ENCODE measurements around the gene GPRIN3. TPM values are rescaled to one million over a fixed set of nuclear protein-coding genes. Genes with fewer than 3 reads are reported as not detected.
"Not testable (repeated sequence)": the region's sequence is repeated elsewhere in the genome, so short reads cannot be mapped to it uniquely, and the experiment has no call there.

Gene GPRIN3
- total RNA-seq, 2 experiments from 2014 or later: 9.2 to 9.4 TPM

DNA sequence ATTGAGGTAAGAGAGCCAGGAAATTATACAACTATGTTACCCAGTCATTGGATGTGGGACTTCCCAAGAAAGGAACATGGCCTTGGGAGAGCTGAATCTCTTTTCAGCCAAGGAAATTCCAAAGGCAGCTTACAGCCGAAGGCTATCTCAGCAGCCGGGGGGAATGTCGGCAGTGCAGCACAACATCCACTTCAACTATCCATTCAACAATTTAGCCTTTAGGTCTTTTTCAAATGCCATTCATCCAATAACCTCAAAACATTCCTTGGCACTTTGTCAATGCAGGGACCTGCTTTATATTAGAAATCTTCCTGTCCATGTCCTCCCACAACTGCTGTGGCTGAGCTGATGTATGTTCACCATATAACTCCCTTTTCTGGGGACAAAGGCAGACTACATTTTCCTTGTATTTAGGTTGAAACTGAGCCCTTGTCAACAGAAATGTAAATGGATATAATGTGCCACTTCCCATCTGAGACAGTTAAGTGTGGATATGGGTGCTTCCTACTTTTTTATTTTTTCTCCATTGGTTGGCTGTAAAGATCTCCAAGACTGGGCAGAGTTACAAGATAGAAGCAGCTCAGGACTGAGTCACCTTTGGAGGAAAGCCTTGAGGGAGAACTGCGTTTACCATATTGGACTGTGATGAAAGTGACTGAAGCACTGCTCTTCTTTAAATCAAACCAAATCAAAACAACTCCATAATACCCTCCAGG, 94.8 kb downstream of the GPRIN3 start:
- no peak for DNase-seq
- peaks cover 1% of the 10 kb centered on the region for H3K36me3 Mint-ChIP-seq
- no peak overlapping the region for H3K27ac Mint-ChIP-seq
- H3K9me3 Mint-ChIP-seq: peaks cover 3% of the 10 kb centered on the region
- H3K27me3 Mint-ChIP-seq: peaks cover 6% of the 10 kb centered on the region
- no peaks in the 10 kb centered on the region for H3K4me1 Mint-ChIP-seq
- no peak overlapping the region for H3K4me3 Mint-ChIP-seq

DNA sequence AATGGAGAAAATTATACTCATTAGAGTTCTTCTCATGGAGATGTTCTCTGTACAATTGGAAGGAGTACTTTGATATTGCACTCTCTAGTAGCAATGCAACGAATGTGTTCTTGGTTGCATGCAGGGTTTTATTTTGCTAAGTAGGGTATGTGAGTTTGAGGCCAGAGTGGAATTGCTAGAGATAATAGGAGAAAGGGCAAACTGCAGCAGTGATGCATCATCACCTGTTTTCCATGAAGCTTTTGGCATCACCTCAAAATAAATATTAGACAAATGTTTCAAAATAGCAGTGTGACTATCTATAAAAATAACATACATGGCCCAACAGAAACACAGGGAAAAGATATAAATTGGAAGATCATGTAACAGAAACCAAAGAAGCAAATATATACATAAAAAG, 103.0 kb downstream of the GPRIN3 start:
- Mint-ChIP-seq H3K4me1 (no peaks in the 10 kb centered on the region), H3K4me3 (no peak overlapping the region), H3K27ac (no peak overlapping the region), H3K27me3 (no peaks in the 10 kb centered on the region), H3K9me3 (peaks cover 3% of the 10 kb centered on the region), H3K36me3 (no peaks in the 10 kb centered on the region)
- DNase-seq: no peak

DNA sequence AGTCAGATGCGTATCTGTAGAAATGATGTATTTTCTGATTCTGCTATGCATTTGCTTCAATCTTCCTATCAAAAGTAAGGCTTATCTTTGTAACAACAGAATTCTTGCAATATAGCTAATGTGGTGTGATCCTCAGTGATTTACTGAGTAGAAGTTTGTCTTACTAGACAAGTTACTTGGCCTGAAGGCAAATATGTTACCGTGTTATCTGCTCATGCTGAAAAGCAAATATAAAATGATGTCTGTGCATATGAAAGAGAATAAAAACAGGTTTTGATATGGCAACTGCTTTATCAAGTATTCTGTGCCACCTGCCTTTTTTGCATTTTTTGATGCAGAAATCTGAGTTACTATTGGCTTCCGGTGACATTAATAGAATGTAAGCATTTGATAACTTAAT, 103.7 kb downstream of the GPRIN3 start:
- no peak overlapping the region for H3K4me3 Mint-ChIP-seq
- H3K27me3 Mint-ChIP-seq: no peaks in the 10 kb centered on the region
- DNase-seq: no peak
- peaks cover 1% of the 10 kb centered on the region for H3K9me3 Mint-ChIP-seq
- no peak overlapping the region for H3K27ac Mint-ChIP-seq
- no peaks in the 10 kb centered on the region for H3K4me1 Mint-ChIP-seq
- H3K36me3 Mint-ChIP-seq: no peaks in the 10 kb centered on the region

DNA sequence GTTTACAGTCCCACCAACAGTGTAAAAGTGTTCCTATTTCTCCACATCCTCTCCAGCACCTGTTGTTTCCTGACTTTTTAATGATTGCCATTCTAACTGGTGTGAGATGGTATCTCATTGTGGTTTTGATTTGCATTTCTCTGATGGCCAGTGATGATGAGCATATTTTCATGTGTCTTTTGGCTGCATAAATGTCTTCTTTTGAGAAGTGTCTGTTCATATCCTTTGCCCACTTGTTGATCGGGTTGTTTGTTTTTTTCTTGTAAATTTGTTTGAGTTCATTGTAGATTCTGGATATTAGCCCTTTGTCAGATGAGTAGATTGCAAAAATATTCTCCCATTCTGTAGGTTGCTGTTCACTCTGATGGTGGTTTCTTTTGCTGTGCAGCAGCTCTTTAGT, 108.2 kb downstream of the GPRIN3 start:
- not testable (repeated sequence) for H3K9me3 Mint-ChIP-seq, H3K4me1 Mint-ChIP-seq, DNase-seq, H3K27me3 Mint-ChIP-seq, H3K4me3 Mint-ChIP-seq, H3K36me3 Mint-ChIP-seq, H3K27ac Mint-ChIP-seq

DNA sequence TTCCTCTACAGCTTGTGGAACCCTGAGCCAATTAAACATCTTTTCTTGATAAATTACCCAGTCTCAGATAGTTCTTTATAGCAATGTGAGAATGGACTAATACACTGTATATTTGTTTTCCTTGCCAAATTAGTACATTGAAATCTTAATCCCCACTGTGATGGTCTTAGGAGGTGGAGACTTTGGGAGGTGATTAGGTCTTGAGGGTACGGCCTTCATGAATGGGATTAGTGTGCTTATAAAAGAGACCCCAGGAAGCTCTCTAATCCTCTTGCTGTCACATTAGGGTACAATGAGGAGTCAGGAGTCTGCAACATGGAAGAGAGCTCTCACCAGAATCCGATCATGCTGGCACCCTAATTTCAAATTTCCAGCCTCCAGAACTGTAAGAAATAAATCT, 109.7 kb downstream of the GPRIN3 start:
- no peaks in the 10 kb centered on the region for H3K4me1 Mint-ChIP-seq
- H3K27me3 Mint-ChIP-seq: no peaks in the 10 kb centered on the region
- no peaks in the 10 kb centered on the region for H3K9me3 Mint-ChIP-seq
- DNase-seq: no peak
- H3K36me3 Mint-ChIP-seq: no peaks in the 10 kb centered on the region
- no peak overlapping the region for H3K27ac Mint-ChIP-seq
- no peak overlapping the region for H3K4me3 Mint-ChIP-seq

DNA sequence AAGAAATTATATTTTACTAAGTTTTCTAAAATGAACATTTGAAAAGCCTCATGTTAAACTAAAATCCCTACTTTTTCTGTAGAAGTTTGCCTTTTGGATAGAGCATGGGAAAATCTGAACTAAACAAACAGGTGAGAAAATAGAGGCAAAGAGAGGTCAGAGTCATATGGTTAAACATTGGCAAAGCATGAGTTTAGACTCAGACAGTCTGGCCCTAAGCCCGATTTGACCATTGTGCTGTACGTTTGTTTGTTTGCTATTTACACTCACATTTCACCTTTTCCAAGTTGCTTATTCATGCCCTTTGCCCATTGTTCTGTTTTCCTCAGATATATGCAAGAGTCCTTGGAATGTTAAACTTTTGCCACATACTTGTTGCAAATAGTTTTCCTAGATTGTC, 110.9 kb downstream of the GPRIN3 start:
- Mint-ChIP-seq H3K4me3 (no peak overlapping the region), H3K9me3 (no peaks in the 10 kb centered on the region), H3K4me1 (no peaks in the 10 kb centered on the region), H3K27ac (no peak overlapping the region), H3K27me3 (no peaks in the 10 kb centered on the region), H3K36me3 (no peaks in the 10 kb centered on the region)
- DNase-seq: no peak

DNA sequence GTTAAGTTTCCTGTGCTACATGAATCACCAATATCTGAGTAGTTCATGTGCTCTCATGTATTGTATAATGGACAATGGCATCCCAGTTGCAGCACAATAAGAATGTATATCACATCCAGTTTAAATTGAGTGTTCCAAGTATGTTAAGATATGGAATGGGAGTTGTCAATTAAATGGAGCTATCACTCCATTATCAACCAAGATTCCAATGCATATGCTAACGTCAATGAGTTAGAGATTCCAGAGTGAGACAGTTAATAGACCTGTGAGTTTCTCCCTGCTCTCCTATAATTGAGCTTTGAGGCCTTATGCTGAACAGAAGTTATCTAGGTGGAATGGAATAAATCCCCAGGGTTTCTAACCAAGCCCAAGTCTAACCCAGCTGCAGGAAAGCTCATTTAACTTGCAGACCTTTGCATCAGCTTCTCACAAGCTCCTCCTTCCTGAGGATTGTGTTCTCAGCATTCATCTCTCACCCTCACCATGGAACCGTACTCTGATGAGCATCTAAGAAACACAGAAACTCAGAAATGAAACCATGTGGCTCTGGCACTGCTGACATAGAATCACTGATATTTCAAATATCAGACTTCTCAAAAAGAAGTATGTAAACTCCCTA, 111.4 kb downstream of the GPRIN3 start:
- Mint-ChIP-seq H3K9me3 (no peaks in the 10 kb centered on the region), H3K4me3 (no peak overlapping the region), H3K27ac (no peak overlapping the region), H3K36me3 (no peaks in the 10 kb centered on the region), H3K27me3 (no peaks in the 10 kb centered on the region), H3K4me1 (no peaks in the 10 kb centered on the region)
- no peak for DNase-seq

DNA sequence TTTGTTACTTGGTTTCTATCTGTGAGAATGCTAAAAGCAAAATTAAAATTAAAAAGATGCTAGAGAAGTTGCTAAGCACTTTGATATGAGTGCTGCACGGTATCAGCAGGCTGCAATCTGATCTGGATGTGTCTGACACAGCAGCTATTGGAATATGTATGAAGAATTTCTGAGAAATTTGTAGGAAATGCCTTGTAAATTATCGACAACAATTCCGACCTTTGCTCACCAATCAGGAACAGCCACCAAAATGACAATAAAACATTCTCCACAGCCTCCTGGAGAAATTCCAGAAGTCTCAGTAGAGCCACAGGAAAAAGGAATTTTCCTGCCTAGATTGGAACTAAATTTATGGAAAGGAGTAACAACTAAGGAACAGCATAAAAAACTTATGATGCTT, 113.8 kb downstream of the GPRIN3 start:
- peaks cover 2% of the 10 kb centered on the region for H3K9me3 Mint-ChIP-seq
- H3K4me1 Mint-ChIP-seq: no peaks in the 10 kb centered on the region
- no peaks in the 10 kb centered on the region for H3K36me3 Mint-ChIP-seq
- H3K27ac Mint-ChIP-seq: no peak overlapping the region
- H3K4me3 Mint-ChIP-seq: no peak overlapping the region
- DNase-seq: no peak
- H3K27me3 Mint-ChIP-seq: peaks cover 15% of the 10 kb centered on the region

Other genes starting within 250 kb of the GPRIN3 start
- gene TIGD2, start 196.3 kb downstream of the GPRIN3 start, total RNA-seq: 1 to 10 TPM; 3.2 to 3.6 TPM